LNCAP (cell line): Measurements from ENCODE around the gene MYBL2.
A peak's percentile ranks its signal among the peaks of the same experiment; 100 is the strongest.

Experiments used
- CTCF ChIP-seq: fragments of 450-650 bp; IDR thresholded peaks from 2 replicates; pipeline ENCODE4 v1.5.1; 2017; ENCODE audit warnings: mild to moderate bottlenecking

MYBL2 gene

DNA sequence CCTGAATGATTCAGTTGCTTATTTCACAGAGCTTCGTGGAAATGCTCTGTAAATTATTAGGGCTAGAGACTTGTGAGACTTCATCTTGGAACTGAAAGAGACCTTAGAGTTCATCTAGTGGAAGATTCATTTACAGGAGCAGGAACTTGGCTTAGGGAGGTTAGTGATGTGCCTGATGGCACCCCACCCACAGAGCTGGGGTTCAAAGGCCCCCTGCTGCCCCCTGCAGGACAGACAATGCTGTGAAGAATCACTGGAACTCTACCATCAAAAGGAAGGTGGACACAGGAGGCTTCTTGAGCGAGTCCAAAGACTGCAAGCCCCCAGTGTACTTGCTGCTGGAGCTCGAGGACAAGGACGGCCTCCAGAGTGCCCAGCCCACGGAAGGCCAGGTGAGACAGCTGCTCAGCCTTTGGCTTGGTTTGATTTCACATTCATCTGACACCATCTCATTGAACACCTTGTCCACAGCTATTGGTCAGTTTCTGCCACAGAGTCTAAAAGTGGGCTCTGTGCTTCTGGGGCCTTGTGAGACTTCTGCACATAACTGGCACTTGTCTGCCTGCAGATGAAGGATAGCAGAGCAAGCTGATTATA is 25.1 kb downstream of the MYBL2 start:
- TF ChIP-seq CTCF, result peak; percentile 60

GRCh38 chr20:43694763-43695162 is 27.8 kb downstream of the MYBL2 start:
- no peak for TF ChIP-seq CTCF

GRCh38 chr20:43695571-43695970 is 28.7 kb downstream of the MYBL2 start:
- TF ChIP-seq CTCF, result no peak

- TF ChIP-seq CTCF, result no peak
These were observed 33.1 kb downstream of the MYBL2 start for GRCh38 chr20:43699941-43700565.

- TF ChIP-seq CTCF, result no peak
These were observed 33.7 kb downstream of the MYBL2 start for GRCh38 chr20:43700627-43701026.

- TF ChIP-seq CTCF, result no peak
These were observed 35.6 kb downstream of the MYBL2 start for GRCh38 chr20:43702502-43702901.

GRCh38 chr20:43710370-43711044 is 43.6 kb downstream of the MYBL2 start:
- no peak for TF ChIP-seq CTCF
